GM21515 (cell line): ENCODE data around the gene SNAPIN.
A peak's percentile ranks its signal among the peaks of the same experiment; 100 is the strongest.

Experiments
- ATAC-seq: cut with Tn5 transposase; IDR thresholded peaks from one replicate; pipeline ENCODE4 v1.9.1; 2021; ENCODE audit not compliant: unreplicated experiment

Gene SNAPIN

GRCh38 chr1:153658400-153659174 lies at the start of gene SNAPIN:
SNAPIN (plus strand) TSS chr1:153658703; CDS start chr1:153658744, 41 bp downstream.
- ATAC-seq: peak; percentile 83

GRCh38 chr1:153608742-153609584 lies 49.5 kb upstream of the SNAPIN start:
- no peak for ATAC-seq

GRCh38 chr1:153609585-153609907 lies 49.0 kb upstream of the SNAPIN start:
- ATAC-seq: no peak

GRCh38 chr1:153610334-153610733 lies 48.2 kb upstream of the SNAPIN start:
- no peak for ATAC-seq

GRCh38 chr1:153610811-153611301 lies 47.6 kb upstream of the SNAPIN start:
- ATAC-seq: no peak

- ATAC-seq: no peak
Observed at GRCh38 chr1:153611356-153611755, 47.1 kb upstream of the SNAPIN start.

- no peak for ATAC-seq
Observed at GRCh38 chr1:153612111-153612754, 46.3 kb upstream of the SNAPIN start.

- no peak for ATAC-seq
Observed at GRCh38 chr1:153612755-153613331, 45.7 kb upstream of the SNAPIN start, which contains the start of gene S100A16. S100A16 (minus strand) TSS chr1:153613137; CDS start chr1:153608151, 4,986 bp downstream.

GRCh38 chr1:153613406-153613805 lies 45.1 kb upstream of the SNAPIN start:
- no peak for ATAC-seq

GRCh38 chr1:153614189-153614900 lies 44.2 kb upstream of the SNAPIN start:
- no peak for ATAC-seq

GRCh38 chr1:153614906-153615305 lies 43.6 kb upstream of the SNAPIN start:
- ATAC-seq: no peak

- ATAC-seq: no peak
Observed at GRCh38 chr1:153615406-153615805, 43.1 kb upstream of the SNAPIN start.

- no peak for ATAC-seq
Observed at GRCh38 chr1:153616144-153616916, 42.2 kb upstream of the SNAPIN start, which contains the start of gene S100A14. S100A14 (minus strand) TSS chr1:153616325; CDS start chr1:153615858, 467 bp downstream.

- no peak for ATAC-seq
Observed at GRCh38 chr1:153616917-153617311, 41.6 kb upstream of the SNAPIN start.

- ATAC-seq: no peak
Observed at GRCh38 chr1:153617663-153618062, 40.8 kb upstream of the SNAPIN start.

GRCh38 chr1:153619171-153619570 lies 39.3 kb upstream of the SNAPIN start:
- no peak for ATAC-seq

- ATAC-seq: no peak
Observed at GRCh38 chr1:153623101-153623500, 35.4 kb upstream of the SNAPIN start.

- ATAC-seq: no peak
Observed at GRCh38 chr1:153624965-153625611, 33.4 kb upstream of the SNAPIN start.

- no peak for ATAC-seq
Observed at GRCh38 chr1:153626477-153626903, 32.0 kb upstream of the SNAPIN start.
